OCI-LY3 (cell line): ENCODE measurements around the gene EPAS1.

Source experiments
- H2AFZ ChIP-seq: fragments of 200-600, 300-600 bp; shearing (Covaris generic); 2 replicates; pipeline ENCODE4 v1.6.0; 2014; ENCODE audit warnings: antibody characterized with exemption, low read depth, low read length
- H3K27ac ChIP-seq: fragments of 200-600, 300-600 bp; sonication (generic); 2 replicates; pipeline ENCODE4 v1.5.1; 2014; ENCODE audit warnings: mild to moderate bottlenecking, low read length, moderate library complexity, mixed read lengths
- H3K27me3 ChIP-seq: fragments of 200-600, 300-600 bp; sonication (generic); 2 replicates; pipeline ENCODE4 v1.6.1; 2014; ENCODE audit warnings: low read depth, low read length, mixed read lengths
- H3K36me3 ChIP-seq: fragments of 200-600, 300-600 bp; sonication (generic); replicated peaks from 2 replicates; pipeline ENCODE3; 2014; ENCODE audit warnings: low read depth, low read length, mixed read lengths
- H3K4me1 ChIP-seq: fragments of 300-600, 200-600 bp; sonication (generic); 2 replicates; pipeline ENCODE4 v1.6.1; 2014; ENCODE audit warnings: low read length, mixed read lengths
- H3K4me2 ChIP-seq: fragments of 200-600, 300-600 bp; sonication (generic); 2 replicates; pipeline ENCODE4 v1.6.1; 2014; ENCODE audit warnings: low read length, mixed read lengths
- H3K4me3 ChIP-seq: fragments of 300-600, 200-600 bp; sonication (generic); 2 replicates; pipeline ENCODE4 v1.5.1; 2014; ENCODE audit warnings: antibody characterized with exemption, mild to moderate bottlenecking, low read length, moderate library complexity
- H3K79me2 ChIP-seq: fragments of 300-600, 200-600 bp; shearing (Covaris generic); 2 replicates; pipeline ENCODE4 v1.6.1; 2014; ENCODE audit warnings: mild to moderate bottlenecking, low read length, mixed read lengths
- H3K9ac ChIP-seq: fragments of 300-600, 200-600 bp; shearing (Covaris generic); 2 replicates; pipeline ENCODE4 v1.6.0; 2014; ENCODE audit warnings: mild to moderate bottlenecking, low read length, moderate library complexity
- H3K9me3 ChIP-seq: fragments of 200-600, 300-600 bp; shearing (Covaris generic); 2 replicates; pipeline ENCODE4 v1.6.1; 2014; ENCODE audit warnings: low read length, mixed read lengths; ENCODE audit not compliant: insufficient read depth
- H4K20me1 ChIP-seq: fragments of 200-600, 300-600 bp; sonication (generic); 2 replicates; pipeline ENCODE4 v1.6.1; 2016; ENCODE audit warnings: low read length, mixed read lengths; ENCODE audit not compliant: insufficient read depth
- CTCF ChIP-seq: fragments of 200-600, 300-600 bp; sonication (generic); IDR thresholded peaks from 2 replicates; pipeline ENCODE4 v1.5.1; 2014; ENCODE audit warnings: antibody characterized with exemption, low read length, low read depth
- EZH2phosphoT487 ChIP-seq: fragments of 200-600 bp; shearing (Covaris generic); IDR thresholded peaks from 2 replicates; pipeline ENCODE4 v1.6.1; 2018; ENCODE audit warnings: antibody characterized with exemption, mixed run types, low read depth

Gene EPAS1

DNA sequence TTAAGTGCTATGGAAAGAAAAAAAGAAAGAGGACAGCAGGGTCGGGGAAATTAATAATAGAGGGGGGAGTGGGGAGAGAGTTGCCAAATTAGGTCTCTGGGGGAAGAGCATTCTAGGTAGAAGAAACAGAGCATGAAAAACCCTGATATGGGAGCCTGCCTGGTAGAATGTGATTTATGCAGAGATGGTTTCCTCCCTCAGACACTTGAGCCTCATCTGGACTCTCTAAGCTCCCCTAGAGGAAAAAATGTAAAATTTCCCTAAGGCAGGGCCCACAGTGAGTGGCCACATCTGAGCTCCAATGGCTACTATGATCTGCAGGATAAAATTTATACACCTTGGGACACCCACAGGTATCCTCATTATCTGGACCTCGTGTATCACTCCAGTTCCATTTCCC lies 20.6 kb upstream of the EPAS1 start:
- Histone ChIP-seq H3K27ac (no peak overlapping the region), H3K9ac (no peak overlapping the region), H3K4me3 (no peak overlapping the region)

DNA sequence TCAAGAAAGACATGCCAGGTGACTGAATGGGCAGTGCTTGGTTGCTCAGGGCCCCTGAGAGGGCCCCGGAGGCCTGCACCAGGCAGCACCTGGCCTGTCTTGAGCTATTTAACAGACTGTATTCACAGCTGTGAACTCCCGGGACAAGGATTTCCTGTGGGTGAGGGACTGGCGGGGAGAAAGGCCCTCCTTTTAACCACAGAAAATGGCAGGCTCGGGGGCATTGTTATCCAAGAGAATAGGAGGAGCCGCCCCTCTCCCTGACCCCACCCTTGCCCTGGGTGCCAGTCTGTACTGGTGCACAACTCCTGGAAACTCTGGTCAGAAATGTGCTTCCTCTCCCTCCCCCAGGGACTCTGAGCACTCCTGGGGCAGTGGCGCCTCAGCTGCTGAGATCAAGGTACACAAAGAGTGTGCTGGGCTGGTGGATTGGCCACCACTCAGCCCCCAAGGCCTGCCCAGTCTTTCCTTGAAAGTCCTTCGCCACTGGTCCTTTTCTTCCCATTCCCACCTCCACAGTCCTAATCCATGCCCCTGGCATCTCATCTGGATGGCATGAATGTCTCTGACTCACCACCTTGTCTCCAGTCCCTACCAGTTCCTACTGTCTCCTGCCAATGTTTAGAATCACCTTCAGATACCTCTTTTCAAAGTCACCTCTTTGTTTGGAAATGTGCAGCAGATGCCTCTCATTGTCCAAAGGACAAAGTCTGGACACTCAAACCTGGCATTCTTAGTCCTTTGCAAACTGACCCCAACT lies 19.6 kb upstream of the EPAS1 start:
- Histone ChIP-seq H3K4me1 (no peaks in the 10 kb centered on the region), H3K79me2 (no peaks in the 10 kb centered on the region), H3K4me3 (no peak overlapping the region), H2AFZ (no peak overlapping the region), H3K27ac (no peak overlapping the region), H3K4me2 (no peak overlapping the region), H3K36me3 (no peaks in the 10 kb centered on the region), H3K9ac (no peak overlapping the region), H4K20me1 (no peaks in the 10 kb centered on the region), H3K9me3 (no peaks in the 10 kb centered on the region), H3K27me3 (peaks cover 25% of the 10 kb centered on the region)
- TF ChIP-seq CTCF (no peak), EZH2phosphoT487 (no peak)

More for the DNA sequence above, 20.6 kb upstream of the EPAS1 start:
- Histone ChIP-seq H3K79me2 (no peaks in the 10 kb centered on the region), H3K4me2 (no peak overlapping the region), H3K36me3 (no peaks in the 10 kb centered on the region), H4K20me1 (no peaks in the 10 kb centered on the region), H2AFZ (no peak overlapping the region), H3K27me3 (peaks cover 16% of the 10 kb centered on the region), H3K4me1 (no peaks in the 10 kb centered on the region), H3K9me3 (no peaks in the 10 kb centered on the region)
- no peak for TF ChIP-seq CTCF
- no peak for TF ChIP-seq EZH2phosphoT487

DNA sequence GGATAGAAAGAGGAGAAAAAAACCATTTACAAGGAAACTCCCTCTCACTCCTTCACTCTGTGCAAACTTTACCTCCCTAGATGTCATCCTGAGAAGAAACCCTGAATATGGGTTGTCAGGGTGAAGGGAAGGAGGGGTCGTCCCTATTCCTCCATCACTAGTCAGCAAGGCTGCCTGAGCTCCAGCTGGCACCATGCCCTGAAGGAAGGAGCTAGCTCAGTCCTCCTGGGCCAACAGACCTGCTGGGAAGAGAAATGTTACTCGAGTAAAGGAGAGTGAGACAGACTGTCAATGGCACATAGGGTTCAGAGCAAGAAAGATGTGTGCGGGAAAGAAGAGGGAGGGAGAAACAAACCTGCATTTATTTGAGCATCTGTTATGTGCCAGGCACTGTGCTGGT lies 18.3 kb upstream of the EPAS1 start:
- Histone ChIP-seq H3K9ac (no peak overlapping the region), H3K4me2 (no peak overlapping the region), H3K9me3 (no peaks in the 10 kb centered on the region), H3K27ac (no peak overlapping the region), H3K79me2 (no peaks in the 10 kb centered on the region), H3K4me3 (no peak overlapping the region), H3K36me3 (no peaks in the 10 kb centered on the region), H4K20me1 (no peaks in the 10 kb centered on the region), H3K4me1 (no peaks in the 10 kb centered on the region), H3K27me3 (peaks cover 34% of the 10 kb centered on the region), H2AFZ (no peak overlapping the region)
- TF ChIP-seq EZH2phosphoT487 = no peak
- TF ChIP-seq CTCF = no peak

DNA sequence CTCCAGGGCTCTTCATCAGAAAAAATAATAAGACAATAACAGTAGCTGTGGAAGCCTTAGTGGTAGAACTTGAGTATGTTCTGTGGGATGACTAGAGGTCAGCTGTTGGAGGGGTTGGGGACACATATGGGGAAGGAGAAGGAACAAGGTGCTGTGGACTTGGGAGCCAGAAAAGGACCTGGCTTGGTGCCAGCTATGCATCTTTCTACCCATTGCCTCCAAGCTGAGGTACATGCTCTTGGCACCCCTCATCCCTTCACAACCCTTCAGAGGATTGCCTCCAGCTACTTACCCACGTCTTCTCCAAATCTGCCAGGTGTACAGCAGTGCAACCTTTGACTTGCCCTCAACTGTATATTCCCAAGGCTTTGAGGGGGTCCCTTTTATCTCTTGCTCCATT lies 15.3 kb upstream of the EPAS1 start:
- Histone ChIP-seq H3K36me3 (no peaks in the 10 kb centered on the region), H3K9me3 (no peaks in the 10 kb centered on the region), H3K4me1 (no peaks in the 10 kb centered on the region), H3K27me3 (peaks cover 37% of the 10 kb centered on the region), H2AFZ (no peak overlapping the region), H3K9ac (no peak overlapping the region), H3K27ac (no peak overlapping the region), H3K79me2 (no peaks in the 10 kb centered on the region), H3K4me2 (no peak overlapping the region), H3K4me3 (no peak overlapping the region), H4K20me1 (no peaks in the 10 kb centered on the region)
- no peak for TF ChIP-seq EZH2phosphoT487
- TF ChIP-seq CTCF = no peak
